Osteocyte (in vitro differentiated cells): ENCODE measurements around the gene LKAAEAR1. TPM values are rescaled to one million over a fixed set of nuclear protein-coding genes. Genes with fewer than 3 reads are reported as not detected.
A peak's percentile ranks its signal among the peaks of the same experiment; 100 is the strongest.

Experiments
- DNase-seq: peaks from one replicate; pipeline ENCODE4 v3.0.0; 2021; ENCODE audit warnings: mixed read lengths; ENCODE audit not compliant: unreplicated experiment; ENCODE audit errors: extremely low spot score
- H3K27ac Mint-ChIP-seq: one replicate; pipeline ENCODE4 v1.8.0; 2021; ENCODE audit warnings: mild to moderate bottlenecking, mixed read lengths; ENCODE audit not compliant: unreplicated experiment
- H3K27me3 Mint-ChIP-seq: one replicate; pipeline ENCODE4 v1.8.0; 2021; ENCODE audit warnings: mixed read lengths; ENCODE audit not compliant: unreplicated experiment
- H3K36me3 Mint-ChIP-seq: one replicate; pipeline ENCODE4 v1.8.0; 2021; ENCODE audit warnings: mixed read lengths; ENCODE audit not compliant: unreplicated experiment
- H3K4me1 Mint-ChIP-seq: one replicate; pipeline ENCODE4 v1.8.0; 2021; ENCODE audit warnings: mixed read lengths; ENCODE audit not compliant: unreplicated experiment
- H3K4me3 Mint-ChIP-seq: one replicate; pipeline ENCODE4 v1.8.0; 2021; ENCODE audit warnings: mild to moderate bottlenecking, moderate library complexity, mixed read lengths; ENCODE audit not compliant: unreplicated experiment
- H3K9me3 Mint-ChIP-seq: one replicate; pipeline ENCODE4 v1.8.0; 2021; ENCODE audit warnings: mixed read lengths; ENCODE audit not compliant: unreplicated experiment
- CTCF ChIP-seq: fragments of 200-600 bp; sonication (generic); IDR thresholded peaks from 2 replicates; pipeline ENCODE4 v1.5.0; 2021; ENCODE audit warnings: antibody characterized with exemption, mild to moderate bottlenecking, moderate library complexity
- total RNA-seq: library from RNA; stranded (reverse); gene quantifications from 2 replicates; pipeline ENCODE4 v1.2.1, GENCODE V29; 2021

LKAAEAR1 gene
- total RNA-seq, 1 donor from 2014 or later, result not detected

- DNase-seq, result no peak
- Mint-ChIP-seq H3K9me3 (no peaks in the 10 kb centered on the region), H3K4me3 (peak overlapping the region; percentile 86), H3K4me1 (peaks cover 26% of the 10 kb centered on the region), H3K27ac (peak overlapping the region; percentile 72), H3K36me3 (no peaks in the 10 kb centered on the region), H3K27me3 (no peaks in the 10 kb centered on the region)
- no peak for TF ChIP-seq CTCF
Measured at GRCh38 chr20:64063389-64064144, 20.6 kb downstream of the LKAAEAR1 start.

GRCh38 chr20:64062596-64063388, 21.4 kb downstream of the LKAAEAR1 start, which contains the start of gene TCEA2:
Gene TCEA2, plus strand, starts transcription at chr20:64063198. Its CDS starts 115 bp downstream, at chr20:64063313.
- H3K4me1 Mint-ChIP-seq, result peaks cover 33% of the 10 kb centered on the region
- TF ChIP-seq CTCF, result no peak
- H3K4me3 Mint-ChIP-seq, result peak within 1 kb of the TSS; percentile 86
- no peaks in the 10 kb centered on the region for H3K36me3 Mint-ChIP-seq
- no peaks in the 10 kb centered on the region for H3K27me3 Mint-ChIP-seq
- DNase-seq, result peak; percentile 97
- peak within 1 kb of the TSS; percentile 72 for H3K27ac Mint-ChIP-seq
- no peaks in the 10 kb centered on the region for H3K9me3 Mint-ChIP-seq

GRCh38 chr20:64062276-64062595, 22.0 kb downstream of the LKAAEAR1 start:
- H3K4me3 Mint-ChIP-seq, result peak overlapping the region; percentile 86
- peaks cover 39% of the 10 kb centered on the region for H3K4me1 Mint-ChIP-seq
- H3K36me3 Mint-ChIP-seq, result no peaks in the 10 kb centered on the region
- H3K9me3 Mint-ChIP-seq, result no peaks in the 10 kb centered on the region
- H3K27me3 Mint-ChIP-seq, result no peaks in the 10 kb centered on the region
- DNase-seq, result no peak
- H3K27ac Mint-ChIP-seq, result no peak overlapping the region
- no peak for TF ChIP-seq CTCF

GRCh38 chr20:64058536-64058935, 25.7 kb downstream of the LKAAEAR1 start:
- DNase-seq, result no peak
- no peak overlapping the region for H3K4me3 Mint-ChIP-seq
- peak overlapping the region; percentile 40 for H3K27ac Mint-ChIP-seq
- no peak for TF ChIP-seq CTCF
- no peaks in the 10 kb centered on the region for H3K36me3 Mint-ChIP-seq
- no peaks in the 10 kb centered on the region for H3K27me3 Mint-ChIP-seq
- H3K4me1 Mint-ChIP-seq, result peaks cover 45% of the 10 kb centered on the region
- no peaks in the 10 kb centered on the region for H3K9me3 Mint-ChIP-seq
